ENCODE data around the gene PIP4K2C.

DNA sequence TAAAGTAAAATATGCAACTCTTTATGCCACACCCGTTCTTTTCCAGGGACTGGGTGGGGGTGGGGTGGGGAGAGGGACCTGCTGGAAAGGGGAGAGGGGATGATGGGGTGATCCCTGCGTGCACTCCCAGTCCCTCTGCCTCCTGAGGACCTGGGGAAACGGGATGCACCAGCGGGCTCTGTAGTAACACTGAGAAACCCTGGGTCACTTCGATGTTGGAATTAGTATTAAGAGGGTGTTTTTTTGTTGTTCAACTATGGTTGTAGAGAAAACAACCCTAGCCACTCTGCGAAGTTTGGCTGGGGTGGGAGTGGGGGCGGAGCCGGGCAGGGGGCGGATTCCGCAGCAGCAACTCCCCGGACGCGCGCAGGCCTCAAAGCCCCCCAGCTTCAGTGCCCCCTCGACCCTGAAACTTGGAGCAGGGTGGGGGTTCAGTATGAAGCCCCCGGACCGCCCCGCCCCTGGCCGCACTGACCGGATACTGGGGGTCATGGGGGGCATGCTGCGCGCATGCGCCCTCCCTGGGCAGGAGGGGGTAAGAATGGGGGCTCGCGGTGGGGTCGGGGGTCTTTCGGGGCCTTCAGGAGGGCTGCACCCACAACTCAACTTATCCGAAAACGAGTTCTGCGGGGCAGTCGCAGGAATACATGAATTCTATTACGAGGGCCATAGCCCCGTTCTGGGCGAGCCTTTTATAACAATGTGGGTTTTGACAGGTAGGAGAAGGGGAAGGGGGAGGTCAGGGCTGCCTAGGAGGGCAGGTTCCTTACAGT lies 19.0 kb downstream of the PIP4K2C start:
- TF ChIP-seq, protein P1, sequence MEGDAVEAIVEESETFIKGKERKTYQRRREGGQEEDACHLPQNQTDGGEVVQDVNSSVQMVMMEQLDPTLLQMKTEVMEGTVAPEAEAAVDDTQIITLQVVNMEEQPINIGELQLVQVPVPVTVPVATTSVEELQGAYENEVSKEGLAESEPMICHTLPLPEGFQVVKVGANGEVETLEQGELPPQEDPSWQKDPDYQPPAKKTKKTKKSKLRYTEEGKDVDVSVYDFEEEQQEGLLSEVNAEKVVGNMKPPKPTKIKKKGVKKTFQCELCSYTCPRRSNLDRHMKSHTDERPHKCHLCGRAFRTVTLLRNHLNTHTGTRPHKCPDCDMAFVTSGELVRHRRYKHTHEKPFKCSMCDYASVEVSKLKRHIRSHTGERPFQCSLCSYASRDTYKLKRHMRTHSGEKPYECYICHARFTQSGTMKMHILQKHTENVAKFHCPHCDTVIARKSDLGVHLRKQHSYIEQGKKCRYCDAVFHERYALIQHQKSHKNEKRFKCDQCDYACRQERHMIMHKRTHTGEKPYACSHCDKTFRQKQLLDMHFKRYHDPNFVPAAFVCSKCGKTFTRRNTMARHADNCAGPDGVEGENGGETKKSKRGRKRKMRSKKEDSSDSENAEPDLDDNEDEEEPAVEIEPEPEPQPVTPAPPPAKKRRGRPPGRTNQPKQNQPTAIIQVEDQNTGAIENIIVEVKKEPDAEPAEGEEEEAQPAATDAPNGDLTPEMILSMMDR (IDR thresholded peaks at IDR 0.05; ENCODE audit: low read length) = no peak
- TF ChIP-seq EZH2 (optimal IDR thresholded peaks at IDR 0.05; ENCODE audit: low read depth, low read length) (no peak), EZH2phosphoT487 (IDR thresholded peaks at IDR 0.05; ENCODE audit: low read length) (no peak)

All from MM.1S (cell line).